ENCODE results near the gene E2F7.
"Not testable (repeated sequence)": the region's sequence is repeated elsewhere in the genome, so short reads cannot be mapped to it uniquely, and the experiment has no call there.

The E2F7 gene

GRCh38 chr12:77065361-77066204 is at the start of gene E2F7:
Gene E2F7 (minus strand): TSS chr12:77065569. CDS start chr12:77064635, 934 bp downstream.
- peak; percentile 9 to 87 (median 61) for DNase-seq

- DNase-seq, result no peak
These were observed 48.6 kb upstream of the E2F7 start for GRCh38 chr12:77113971-77114370.

GRCh38 chr12:77108707-77109106 is 43.3 kb upstream of the E2F7 start:
- DNase-seq, result no peak

- no peak for DNase-seq
These were observed 41.8 kb upstream of the E2F7 start for GRCh38 chr12:77107121-77107520.

GRCh38 chr12:77104792-77105191 is 39.4 kb upstream of the E2F7 start:
- no peak for DNase-seq

- no peak for DNase-seq
These were observed 38.9 kb upstream of the E2F7 start for GRCh38 chr12:77104286-77104685.

DNA sequence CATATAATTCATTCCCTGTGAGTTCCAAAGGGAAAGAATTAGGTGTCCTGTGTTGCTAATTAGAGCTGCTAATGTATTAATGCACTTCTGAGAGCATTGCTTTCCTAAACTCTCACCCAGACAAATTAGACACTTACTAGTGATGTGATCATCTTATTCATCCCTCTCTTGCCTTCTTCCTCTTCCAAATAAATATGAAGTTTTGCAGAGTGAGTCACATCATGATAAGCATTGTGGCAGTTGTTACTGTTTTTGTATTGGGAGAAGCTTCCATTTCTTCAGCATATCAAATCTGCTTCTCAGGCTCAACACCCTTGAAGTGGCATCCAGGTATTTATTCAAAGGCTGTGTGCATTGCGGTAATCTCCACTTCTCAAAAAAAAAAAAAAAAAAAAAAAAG is 37.3 kb upstream of the E2F7 start:
- no peak for DNase-seq

DNA sequence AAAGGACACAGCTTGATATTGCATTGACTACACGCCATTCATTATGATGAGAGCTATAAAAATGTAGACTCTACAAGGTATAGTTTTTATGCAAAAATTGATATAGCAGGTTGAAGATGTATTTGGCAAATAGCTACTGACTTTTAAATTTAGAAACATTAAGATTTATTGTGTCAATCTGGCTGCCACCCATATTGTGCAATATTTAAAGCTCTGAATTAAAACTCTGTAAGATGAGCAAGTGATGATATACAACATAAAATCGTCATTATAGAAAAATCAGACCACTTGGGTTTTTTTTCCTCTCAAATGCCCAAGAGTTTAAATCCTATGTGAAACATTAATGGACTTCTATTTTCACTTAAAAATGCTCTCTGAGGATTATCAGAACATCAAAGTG is 36.8 kb upstream of the E2F7 start:
- no peak for DNase-seq

DNA sequence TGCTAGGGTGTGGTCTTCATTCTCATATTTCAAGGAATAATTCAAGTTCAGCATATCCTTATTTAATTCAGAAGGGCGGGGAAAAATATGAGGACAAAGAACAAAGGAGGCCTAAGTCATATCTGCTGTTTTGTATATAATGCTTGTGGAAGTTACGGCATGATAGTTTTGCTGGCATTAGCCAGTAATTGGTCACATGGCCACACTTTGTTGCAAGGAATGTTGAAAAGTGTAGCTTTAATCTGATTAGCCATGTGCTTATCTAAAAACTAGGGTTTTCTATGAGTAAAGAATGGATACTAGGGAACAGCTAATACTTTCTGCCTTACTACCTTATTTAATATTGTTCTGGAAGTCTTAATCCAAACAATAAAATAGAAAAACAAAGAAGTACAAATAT is 34.4 kb upstream of the E2F7 start:
- DNase-seq, result no peak

DNA sequence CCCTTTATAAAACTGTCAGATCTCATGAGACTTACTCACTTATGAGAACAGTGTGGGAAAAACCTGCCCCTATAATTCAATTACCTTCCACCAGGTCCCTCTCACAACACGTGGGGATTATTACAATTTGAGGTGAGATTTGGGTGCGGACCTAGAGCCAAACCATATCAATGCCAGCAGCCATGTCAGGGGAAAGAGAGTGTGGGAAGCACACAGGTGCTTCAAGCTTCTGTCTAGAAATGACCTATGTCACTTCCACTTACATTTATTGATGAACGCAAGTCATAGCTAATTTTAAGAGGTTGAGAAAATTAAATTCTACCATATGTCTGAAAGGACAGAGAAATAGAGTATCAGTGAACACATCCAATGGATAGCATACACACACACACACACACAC is 32.5 kb upstream of the E2F7 start:
- no peak for DNase-seq

DNA sequence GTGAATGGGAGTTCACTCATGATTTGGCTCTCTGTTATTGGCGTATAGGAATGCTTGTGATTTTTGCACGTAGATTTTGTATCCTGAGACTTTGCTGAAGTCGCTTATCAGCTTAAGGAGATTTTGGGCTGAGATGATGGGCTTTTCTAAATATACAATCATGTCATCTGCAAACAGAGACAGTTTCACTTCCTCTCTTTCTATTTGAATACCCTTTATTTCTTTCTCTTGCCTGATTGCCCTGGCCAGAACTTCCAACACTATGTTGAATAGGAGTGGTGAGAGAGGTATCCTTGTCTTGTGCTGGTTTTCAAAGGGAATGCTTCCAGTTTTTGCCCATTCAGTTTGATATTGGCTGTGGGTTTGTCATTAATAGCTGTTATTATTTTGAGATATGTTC is 26.9 kb upstream of the E2F7 start:
- not testable (repeated sequence) for DNase-seq

GRCh38 chr12:77089686-77090220 is 24.4 kb upstream of the E2F7 start:
- no peak for DNase-seq

DNA sequence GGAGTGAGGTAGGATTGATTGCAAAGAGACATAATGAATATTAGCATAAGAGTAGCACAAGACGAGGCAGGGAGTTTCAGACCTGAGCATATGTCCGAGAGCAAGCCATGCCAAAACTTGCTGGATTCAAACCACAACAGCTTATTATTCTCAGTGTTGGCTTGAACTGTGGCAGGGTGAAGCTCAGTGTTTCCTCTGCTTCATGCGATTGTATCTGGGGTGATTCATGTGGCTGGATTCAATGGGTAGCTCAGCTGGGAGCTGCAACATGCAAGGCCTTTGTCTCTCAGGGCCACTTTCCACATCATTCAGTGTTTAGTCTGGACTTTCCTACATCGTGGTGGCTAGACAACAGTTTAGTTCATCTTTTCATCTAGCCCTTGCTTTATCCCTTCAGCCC is 22.1 kb upstream of the E2F7 start:
- DNase-seq, result peak in 1 of 51 donors; percentile 6

DNA sequence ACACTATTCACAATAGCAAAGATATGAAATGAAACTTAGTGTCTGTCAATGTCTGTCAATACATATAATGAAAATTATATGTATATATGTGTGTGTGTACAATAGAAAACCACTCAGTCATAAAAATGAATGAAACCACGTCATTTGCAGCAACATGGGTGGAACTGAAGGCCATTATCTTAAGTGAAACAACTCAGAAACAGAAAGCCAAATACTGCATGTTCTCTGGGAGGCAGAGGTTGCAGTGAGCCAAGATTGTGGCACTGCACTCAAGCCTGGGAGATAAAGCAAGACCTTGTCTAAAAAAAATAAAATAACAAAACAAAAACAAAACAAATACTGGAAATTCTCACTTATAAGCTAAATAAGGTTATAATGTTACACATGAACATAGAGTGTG is 16.7 kb upstream of the E2F7 start:
- no peak for DNase-seq

DNA sequence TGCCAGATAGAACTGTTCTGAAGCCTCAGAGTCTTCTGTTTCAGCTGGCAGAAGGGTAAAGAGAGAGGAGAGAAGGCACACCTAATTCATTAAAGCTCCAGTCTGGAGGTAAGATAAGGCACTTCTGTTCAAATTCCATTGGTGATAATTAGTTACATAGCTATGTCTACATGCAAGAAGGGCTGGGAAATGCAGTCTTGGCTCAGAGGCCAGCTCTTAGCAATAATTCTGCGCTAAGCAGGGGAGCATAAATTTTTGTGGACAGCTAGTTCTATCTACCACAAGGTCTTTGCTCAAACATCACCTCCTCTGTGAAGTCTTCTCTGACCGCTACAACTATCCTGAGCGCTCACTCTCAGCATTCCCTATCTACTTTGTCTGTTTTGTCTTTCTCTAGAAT is 14.3 kb upstream of the E2F7 start:
- no peak for DNase-seq

- no peak for DNase-seq
These were observed 12.9 kb upstream of the E2F7 start for GRCh38 chr12:77078231-77078630.

DNA sequence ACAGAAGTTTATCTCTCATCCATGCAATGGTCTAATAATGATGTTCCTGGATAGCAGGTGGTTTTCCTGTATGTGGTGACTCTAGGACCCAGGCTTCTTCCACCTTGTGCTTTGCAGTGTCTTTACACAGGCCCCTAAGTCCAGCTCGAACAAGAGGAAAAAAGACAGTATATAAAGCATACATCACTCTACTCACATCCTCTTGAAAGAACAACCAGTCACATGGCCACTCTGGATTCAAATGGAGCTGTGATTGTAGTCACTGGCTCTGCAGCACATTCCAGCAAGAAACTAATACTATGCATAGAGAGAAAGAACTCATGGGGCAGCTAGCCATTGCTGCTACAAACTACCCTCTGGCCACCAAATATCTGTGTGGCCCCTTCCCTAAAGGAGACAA is 11.5 kb upstream of the E2F7 start:
- no peak for DNase-seq

- DNase-seq, result not testable (repeated sequence)
These were observed 8.5 kb upstream of the E2F7 start for GRCh38 chr12:77073894-77074293.

DNA sequence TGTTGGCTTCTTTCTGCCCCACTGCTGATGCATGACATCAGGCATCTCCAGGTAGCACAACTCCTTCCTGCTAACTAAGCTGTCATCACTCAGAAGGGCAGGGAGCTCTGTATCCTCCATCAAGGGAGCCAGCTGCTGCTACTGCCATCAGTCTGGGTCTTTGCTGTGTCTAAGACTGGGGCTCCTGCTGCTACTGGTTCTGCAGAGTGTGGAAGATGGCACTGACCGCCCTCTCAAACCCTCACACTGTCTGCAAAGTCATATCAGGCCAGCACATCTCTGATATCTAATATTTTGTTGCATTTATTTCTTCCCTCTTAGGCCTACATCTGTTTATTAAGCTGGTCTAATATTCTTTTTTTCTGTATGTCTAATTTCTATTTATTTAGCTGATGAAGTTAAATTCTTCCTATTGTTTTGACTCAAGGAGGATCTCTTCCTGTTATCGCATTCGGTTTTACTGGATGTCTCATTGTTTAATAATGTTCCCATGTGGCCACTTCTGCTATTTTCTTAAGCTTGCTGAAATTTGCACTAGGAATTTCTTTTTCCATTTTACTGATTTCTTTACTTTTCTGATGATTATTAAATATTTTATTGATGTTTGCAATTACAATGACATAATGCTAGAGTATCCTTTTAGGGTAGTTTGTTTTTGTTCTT is 7.6 kb upstream of the E2F7 start:
- no peak for DNase-seq

DNA sequence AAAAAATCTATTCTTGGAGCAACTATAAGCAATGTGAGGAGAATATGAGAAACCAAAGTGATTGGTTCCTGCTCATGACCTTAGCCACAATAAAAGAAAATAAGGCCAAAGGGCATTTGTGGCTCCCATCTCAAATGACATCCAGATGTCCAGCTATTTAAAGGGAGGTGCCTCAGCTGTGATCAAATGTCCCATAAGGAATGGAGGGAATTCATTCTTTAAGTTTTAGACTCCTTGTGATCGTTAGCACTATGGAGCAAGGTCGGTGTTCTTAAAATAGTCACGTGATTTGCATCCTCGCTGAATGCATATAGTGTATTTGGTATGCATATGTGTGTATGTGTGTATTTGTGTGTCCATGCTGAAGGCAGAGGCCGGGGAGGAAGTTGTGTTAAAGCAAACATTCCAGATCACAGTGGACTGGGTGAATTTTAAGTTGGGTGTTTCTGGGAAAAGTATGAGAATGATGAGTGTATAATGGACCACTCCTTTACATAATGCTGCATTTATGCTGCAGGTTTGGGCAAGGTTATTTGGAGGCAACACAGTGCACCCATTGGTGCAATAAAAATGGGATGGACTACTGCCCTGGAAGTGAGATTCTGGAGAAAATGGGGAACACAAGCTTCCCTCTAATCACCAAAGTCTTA is 5.6 kb upstream of the E2F7 start:
- no peak for DNase-seq

- DNase-seq, result no peak
These were observed 5.0 kb upstream of the E2F7 start for GRCh38 chr12:77070382-77070781.

- DNase-seq, result no peak
These were observed 441 bp downstream of the E2F7 start for GRCh38 chr12:77064896-77065360.

Data from hypothalamus (tissue), 51 donors.